Measurements from ENCODE around the gene LRCH3.

The LRCH3 gene

GRCh38 chr3:197793247-197793646 lies 2.2 kb downstream of the LRCH3 start:
- DNase-seq (ENCODE audit: low read depth): no peak

DNA sequence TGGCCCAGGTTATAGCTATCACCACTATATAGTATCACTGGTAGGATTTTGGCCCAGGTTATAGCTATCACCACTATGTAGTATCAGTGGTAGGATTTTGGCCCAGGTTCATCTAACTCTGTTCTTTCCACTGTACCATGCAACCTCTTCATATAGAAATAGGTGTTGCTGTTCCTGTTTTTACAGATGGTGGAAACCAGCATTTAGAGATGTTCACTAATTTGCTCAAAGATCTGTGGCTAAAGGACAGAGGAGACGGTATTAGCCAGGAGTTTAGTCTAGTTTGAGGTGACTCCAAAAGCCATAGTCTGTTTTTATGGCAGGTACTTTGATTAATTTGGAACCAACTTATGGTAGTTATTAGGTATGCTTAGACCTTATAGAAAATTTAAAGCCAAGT lies 3.1 kb downstream of the LRCH3 start:
- no peak for DNase-seq (ENCODE audit: low read depth)

DNA sequence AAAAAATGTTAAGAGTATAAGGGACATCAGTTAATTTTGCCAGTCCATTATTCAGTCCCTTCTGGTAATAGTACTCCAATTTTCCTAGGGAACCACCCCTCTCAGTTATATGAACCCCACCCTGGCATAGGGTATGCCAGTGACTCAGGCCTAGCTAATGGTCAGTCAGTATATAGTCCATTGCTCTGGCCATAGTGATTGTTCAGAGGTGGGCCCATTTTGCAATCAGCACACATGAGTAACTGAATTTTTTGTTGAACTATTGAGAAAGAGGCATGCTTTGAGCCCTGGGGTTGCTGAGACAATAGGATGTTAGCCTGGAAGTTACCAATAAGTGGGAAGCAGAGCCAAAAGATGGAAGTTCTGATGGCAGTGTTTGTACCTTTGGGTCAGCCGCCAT lies 4.1 kb downstream of the LRCH3 start:
- no peak for DNase-seq (ENCODE audit: low read depth)

- DNase-seq (ENCODE audit: low read depth): no peak
Measured at GRCh38 chr3:197796087-197796486, 5.0 kb downstream of the LRCH3 start.

DNA sequence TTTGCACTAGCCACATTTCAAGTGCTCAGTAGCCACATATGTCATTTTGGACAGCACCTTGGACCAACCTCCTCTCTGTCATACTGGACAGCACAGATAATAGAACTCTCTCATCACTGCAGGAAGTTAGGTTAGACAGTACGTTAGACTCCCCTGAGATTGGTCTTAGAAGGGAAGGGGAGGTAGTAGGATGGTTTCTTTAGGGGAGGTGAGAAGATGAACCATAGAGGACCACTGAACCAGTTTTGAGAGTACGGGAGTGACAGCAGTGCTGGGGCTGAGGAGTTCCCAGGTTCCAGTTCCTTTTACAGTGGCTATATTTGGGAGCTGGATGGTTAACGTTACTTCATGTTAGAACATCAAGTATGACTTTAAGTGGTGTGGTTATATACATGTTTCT lies 7.8 kb downstream of the LRCH3 start:
- DNase-seq (ENCODE audit: low read depth): no peak

- no peak for DNase-seq (ENCODE audit: low read depth)
Measured at GRCh38 chr3:197800379-197800778, 9.3 kb downstream of the LRCH3 start.

GRCh38 chr3:197801891-197802778 lies 11.1 kb downstream of the LRCH3 start:
- no peak for DNase-seq (ENCODE audit: low read depth)

DNA sequence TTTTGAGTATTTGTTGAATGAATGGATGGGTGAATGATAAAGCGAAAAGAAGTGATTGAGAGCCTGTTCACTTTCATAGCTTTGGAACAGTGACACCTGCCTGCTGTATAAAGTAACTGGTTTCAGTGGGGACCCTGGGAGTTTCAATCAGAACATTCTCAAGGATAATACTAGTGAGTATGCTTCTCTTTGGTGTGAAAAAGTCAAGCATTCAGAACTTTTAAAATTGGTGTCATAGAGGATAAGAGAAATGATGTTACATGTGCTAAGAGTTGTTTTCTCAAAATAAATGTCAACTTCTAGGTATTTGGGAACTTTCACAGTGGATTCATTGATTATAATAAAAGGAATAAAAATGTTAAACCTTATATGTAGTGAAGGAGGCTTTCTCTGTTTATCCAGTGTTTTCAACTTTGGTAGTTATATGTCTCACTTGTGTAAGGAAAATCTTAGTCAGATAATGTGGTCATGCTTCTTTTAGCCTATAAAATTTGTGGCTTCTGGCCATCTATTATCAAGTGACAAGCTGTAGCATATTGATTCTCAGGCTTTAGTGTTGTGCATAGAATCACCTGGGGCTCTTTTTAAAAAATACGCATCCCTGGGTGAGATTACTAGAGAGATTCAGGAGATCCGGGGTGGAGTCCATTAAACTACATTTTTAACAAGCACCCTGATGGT lies 11.9 kb downstream of the LRCH3 start:
- no peak for DNase-seq (ENCODE audit: low read depth)

GRCh38 chr3:197804511-197804910 lies 13.5 kb downstream of the LRCH3 start:
- DNase-seq (ENCODE audit: low read depth): no peak

DNA sequence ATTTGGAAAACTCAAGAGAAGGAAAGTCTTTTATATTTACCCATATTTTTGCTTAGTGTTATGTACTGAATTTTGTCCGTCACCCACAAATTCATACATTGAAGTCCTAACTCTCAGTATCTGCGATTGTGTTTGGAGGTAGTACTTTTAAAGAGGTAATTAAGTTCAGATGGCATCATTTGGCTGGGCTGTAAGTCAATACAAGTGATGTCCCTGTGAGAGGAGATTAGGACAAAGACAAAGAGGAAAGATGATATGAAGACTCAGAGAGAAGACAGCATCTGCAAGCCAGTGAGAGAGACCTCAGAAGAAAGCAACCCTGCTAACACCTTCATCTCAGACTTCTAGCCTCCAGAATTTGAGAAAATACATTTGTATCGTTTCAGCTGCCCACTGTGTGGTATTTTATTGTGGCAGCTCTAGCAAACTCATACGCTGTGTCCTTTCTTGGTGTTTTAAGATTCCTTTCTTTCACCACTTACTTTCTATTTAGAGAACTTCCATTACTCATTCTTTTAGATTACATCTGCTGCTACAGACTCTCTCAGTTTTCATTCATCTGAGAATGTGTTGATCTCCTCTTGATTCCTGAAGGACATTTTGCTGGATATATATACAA lies 17.0 kb downstream of the LRCH3 start:
- DNase-seq (ENCODE audit: low read depth): no peak

DNA sequence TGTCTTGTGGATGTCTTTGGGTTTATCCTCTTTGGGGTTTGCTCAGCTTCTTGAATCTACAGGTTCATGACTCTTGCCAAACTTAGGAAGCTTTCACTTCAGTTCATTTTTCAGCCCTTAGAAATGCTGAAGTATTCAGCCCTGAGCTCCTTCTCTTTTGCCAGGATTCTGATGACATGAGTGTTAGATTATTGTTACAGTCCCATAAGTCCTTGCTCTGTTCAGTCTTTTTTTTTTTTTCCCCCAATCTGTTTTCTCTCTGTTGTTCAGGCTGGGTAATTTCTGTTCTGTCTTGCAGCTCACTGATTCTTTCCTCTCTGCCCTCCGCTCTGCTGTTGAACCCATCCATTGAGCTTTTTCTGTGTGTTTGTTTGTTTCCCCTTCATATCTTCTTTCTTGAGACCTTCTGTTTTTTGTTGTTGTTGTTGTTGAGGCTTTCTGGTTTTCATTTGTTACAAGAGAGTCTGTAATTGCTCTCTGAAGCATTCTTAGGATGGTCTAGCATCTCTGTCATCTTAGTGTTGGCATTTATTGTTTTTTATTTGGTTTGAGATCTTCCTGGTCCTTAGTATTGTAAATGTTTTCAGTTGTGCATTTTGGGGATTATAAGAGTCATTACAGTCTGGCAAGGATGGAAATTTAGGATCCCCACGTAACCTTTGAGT lies 18.4 kb downstream of the LRCH3 start:
- no peak for DNase-seq (ENCODE audit: low read depth)

DNA sequence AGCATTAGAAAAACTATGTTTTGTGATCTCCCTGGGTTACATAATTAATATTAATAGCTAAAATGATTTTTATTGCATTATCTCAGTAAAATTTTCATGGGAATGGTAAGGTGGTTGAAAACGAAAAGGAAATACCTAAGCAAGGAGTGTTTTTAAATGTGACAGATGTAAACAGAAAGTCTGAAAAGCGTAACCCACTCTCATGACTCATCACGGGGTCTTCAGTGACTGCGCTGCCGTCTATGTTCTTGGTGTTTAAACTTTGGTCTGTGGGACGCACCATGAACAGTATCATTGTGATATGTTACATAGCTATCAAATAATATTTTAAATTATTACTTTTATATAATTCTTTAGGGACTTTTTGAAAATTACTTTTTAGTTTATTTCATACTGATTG lies 19.8 kb downstream of the LRCH3 start:
- no peak for DNase-seq (ENCODE audit: low read depth)

DNA sequence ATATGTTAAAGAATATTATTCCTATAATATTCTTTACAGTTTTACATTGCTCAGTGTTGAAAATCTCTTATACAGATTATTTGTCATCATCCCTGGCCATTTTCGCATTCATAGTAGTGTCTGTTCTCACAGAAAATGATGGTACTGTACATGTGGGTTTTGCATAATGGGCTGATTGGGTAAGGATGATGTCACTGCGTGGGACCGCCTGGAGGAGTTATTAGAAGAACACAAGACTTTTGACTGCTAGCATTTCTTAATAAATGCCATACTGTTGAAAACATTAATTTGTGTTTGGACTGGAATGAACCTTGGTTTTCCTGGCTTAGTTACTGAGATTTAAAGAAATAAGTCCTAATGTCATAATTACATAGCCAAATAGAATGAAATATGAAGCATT lies 20.3 kb downstream of the LRCH3 start:
- no peak for DNase-seq (ENCODE audit: low read depth)

- DNase-seq (ENCODE audit: low read depth): no peak
Measured at GRCh38 chr3:197814372-197814771, 23.3 kb downstream of the LRCH3 start.

GRCh38 chr3:197820550-197821335 lies 29.7 kb downstream of the LRCH3 start:
- DNase-seq (ENCODE audit: low read depth): no peak

GRCh38 chr3:197829397-197830045 lies 38.5 kb downstream of the LRCH3 start:
- no peak for DNase-seq (ENCODE audit: low read depth)

DNA sequence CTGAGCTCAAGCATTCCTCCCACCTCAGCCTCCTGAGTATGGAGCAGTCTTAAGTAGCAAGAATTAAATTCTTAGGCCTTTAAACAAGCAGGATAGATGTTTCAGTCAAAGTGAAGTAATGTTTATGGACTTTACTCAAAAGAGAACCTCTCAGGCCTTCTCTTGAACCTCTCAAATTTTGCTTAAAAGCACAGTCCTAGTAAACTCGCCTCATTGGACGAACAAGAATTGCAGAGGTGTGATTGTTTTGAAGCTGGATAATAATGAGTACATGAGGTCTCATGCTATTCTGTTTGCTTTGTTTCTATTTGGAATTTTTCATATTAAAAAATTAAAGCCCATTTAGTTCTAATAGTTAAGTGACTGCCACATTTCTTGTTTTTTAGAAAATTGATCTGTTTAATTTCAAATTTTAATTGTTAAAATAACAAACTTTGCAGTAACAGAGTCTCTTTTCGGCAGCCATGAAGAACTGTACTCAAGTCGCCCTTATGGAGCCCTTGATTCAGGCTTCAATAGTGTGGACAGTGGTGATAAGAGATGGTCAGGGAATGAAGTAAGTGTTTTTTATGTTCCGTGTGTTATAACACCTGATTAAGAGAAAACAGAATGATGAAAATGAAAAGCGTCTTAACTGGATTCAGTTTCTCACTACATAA lies 39.4 kb downstream of the LRCH3 start:
- DNase-seq (ENCODE audit: low read depth): no peak

DNA sequence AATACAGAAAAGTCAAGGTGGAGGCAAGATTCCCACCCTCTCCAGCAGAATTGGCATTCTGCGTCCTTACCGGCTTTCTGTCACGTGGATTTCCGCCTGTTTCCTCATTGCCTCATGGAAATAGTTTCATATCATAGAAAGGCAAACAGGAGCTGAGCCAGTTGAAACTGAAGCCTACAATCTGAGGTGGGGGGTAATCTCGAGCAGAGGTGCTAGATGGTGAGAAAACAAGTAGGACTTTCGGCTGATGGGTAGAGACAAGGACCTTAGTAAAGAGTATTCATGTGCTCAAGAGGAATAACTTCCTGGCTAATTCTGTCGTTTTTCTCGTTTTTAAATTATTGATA lies 39.9 kb downstream of the LRCH3 start:
- no peak for DNase-seq (ENCODE audit: low read depth)

GRCh38 chr3:197833930-197834715 lies 43.1 kb downstream of the LRCH3 start:
- no peak for DNase-seq (ENCODE audit: low read depth)

- no peak for DNase-seq (ENCODE audit: low read depth)
Measured at GRCh38 chr3:197835509-197835908, 44.5 kb downstream of the LRCH3 start.
